NCI-H2107 (cell line): ENCODE results near the gene SYT14.
"Not testable (repeated sequence)": the region's sequence is repeated elsewhere in the genome, so short reads cannot be mapped to it uniquely, and the experiment has no call there.

Source experiments
- DNase-seq: peaks from one replicate; lab custom pipeline; 2025; lab: John Stamatoyannopoulos, UW

SYT14 gene

DNA sequence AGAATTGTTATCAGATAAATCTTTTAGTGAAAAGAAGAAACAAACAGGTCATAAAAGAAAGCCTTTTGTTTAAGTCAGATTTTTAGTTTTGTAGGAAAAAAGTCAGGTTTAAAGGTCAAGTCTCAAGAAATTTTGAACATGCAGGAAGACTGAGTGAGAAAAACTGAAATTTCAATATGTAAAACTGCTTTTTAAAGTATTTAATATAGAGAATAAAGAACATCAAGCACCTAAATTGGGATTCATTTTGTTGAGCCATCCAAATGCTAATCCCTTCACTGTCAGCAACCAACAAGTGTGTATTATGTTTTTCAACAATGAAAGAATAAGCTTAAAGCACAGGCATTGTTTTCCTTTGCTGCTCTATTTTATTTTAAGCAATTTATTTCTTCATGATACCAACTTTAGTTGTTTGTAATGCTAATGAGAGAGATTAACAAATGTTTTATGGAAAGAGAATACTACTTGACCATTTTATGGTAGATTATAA is 179.7 kb downstream of the SYT14 start:
- no peak for DNase-seq

DNA sequence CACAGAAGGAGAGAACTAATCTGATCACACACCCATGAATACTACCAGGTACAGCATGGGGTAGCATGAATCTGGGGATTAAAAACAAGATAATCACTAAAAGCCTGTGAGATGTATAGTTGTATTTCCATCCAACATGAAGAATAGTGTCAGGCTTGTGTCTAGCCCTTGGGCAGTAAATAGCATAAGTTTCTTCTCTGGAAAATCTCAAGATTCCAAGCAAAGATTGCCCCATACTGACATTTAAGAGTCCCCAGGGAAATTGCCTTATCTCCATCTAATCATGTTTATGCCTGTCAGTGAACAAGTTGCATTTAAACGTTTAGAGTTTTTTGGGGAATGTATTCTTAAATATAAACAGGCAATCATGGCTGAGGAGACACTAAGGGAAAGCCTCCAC is 185.4 kb downstream of the SYT14 start:
- no peak for DNase-seq

DNA sequence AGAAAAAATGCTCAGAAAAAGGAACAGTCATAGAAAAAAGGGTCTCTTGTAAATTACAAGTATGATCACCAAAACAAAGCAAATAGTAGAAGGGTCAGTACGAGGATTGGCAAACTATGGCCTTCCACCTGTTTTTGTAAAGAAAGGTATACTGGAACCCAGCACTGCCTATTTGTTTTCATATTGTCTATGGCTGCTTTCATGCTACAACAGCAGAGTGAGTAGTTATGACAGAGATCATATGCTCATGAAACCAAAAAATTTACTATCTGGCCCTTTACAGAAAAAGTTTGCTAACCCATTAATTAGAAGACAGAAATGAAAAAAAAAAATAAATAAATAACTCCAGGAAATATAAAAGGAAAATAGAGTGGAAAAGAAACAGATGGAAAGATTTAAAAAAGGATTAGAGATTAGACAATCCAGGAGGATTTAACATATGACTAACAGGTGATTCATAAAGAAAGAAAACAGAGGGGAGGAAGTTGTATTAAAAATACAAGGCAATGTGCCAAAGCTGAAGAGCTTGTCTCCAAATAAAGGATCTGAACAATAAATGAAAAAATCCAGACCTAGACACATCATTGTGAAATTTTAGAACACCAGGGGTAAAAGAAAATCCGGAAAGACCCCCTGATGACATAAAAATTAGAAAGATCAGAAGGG is 186.0 kb downstream of the SYT14 start:
- no peak for DNase-seq

DNA sequence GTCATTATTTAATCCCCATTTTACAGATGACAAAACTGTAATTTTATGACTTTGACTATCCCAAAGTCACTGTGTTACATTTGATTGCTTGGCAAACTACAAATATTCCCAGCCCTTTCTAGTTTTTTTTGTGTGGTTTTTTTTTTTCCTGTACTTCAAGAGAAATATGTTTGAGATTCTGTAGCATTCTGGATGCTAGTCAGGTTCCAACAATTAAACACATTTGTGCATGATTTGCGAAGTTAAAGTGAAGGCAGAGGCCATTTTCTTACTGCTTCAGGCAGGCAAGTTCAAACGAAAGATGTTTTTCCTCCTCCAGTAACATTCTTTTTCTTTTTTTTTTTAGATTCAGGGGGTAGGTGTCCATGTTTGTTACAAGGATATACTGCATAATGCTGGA is 186.7 kb downstream of the SYT14 start:
- no peak for DNase-seq

DNA sequence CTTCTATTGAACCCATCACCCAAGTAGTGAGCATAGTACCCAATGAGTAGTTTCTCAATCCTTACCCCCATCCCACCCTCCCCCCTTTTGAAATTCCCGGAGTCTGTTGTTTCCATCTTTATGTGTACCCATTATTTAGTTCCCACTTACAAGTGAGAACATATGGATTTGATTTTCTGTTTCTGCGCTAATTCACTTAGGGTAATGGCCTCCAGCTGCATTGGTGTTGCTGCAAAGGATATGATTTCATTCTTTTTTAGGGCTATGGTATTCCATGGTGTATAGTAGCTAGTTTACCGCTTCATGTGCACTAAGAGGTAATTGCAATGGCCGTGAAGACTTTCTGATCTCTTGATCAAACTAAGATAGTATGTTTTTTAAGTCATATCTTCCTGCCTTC is 187.1 kb downstream of the SYT14 start:
- DNase-seq, result no peak

DNA sequence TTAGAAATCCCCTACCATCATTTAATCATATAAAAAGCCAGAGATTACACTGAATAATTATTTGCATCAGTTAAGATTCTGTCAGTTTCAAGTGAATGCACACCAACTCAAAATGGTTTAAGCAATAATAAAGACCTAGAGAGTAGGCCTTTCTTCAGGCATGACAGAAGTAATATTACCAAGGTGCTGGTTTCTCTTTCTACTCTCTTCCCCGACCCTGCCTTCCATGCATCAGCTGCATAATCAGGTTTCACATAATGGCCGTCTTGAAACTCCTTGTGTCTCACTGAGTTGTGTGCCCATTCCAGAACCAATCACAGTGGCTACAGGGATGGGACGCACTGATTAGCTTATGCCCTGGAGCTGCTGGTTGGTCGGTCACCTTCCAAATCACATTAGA is 191.1 kb downstream of the SYT14 start:
- DNase-seq, result no peak

DNA sequence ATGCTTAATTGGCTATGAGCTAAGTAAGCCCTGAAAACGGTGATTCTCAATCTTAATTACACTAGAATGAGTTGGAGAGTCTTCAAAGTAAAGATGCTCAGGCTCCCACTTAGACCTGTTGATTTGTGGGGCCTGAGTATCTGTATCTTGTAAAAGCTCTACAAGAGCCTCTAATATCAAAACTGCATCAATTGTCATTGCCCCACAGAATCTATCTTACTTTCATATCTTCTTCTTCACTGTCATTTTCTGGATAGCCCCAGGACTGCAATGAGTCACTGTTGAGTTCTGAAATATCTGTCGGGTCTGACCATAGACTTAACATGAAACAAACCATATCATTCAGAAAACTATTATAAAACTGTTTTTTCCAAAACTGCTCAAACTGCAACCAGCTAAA is 191.7 kb downstream of the SYT14 start:
- no peak for DNase-seq

DNA sequence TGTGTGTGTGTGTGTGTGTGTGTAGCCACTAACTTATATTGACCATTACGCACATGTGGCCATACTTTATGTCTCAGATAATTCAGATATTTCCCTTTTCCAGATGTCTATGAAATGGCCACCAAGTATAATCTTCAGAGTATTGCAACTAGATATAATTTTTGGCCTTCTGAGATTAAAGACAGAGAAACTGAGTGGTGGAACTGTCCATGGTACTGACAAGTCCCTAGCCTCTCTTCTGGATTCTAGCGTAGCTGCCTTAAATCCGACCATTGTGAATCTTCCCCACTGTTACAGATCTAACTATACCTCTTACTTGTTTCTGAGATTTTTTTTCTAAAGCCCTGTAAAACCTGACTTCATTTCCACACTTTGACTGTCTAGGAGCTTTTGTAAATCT is 194.6 kb downstream of the SYT14 start:
- DNase-seq, result no peak

DNA sequence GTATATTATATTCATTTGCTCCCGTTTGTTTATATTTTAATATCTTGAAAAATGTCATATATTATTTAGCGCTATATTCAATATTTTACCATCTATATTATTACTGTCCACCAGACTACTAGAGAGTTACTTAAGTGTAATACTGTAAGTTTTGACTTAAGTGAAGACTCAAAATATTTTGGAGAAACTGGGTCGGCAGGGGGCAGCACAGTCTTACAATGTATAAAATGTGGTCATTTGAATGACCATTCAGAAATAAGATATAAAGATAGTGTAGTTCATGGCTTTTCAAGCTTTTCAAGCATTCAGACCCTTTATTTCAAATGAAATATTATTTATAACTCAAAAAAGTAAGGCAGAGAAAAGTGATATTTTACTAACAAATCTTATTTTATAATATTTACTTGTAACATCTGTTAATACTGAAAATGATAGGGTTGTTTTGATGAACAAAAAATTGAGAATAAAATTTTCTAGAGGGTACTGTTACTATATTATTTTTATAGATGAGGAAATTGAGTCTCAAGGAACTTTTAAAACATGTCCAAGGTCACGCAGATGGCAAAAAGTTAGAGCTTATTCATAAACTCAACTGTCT is 205.5 kb downstream of the SYT14 start:
- peak; percentile 37 for DNase-seq

DNA sequence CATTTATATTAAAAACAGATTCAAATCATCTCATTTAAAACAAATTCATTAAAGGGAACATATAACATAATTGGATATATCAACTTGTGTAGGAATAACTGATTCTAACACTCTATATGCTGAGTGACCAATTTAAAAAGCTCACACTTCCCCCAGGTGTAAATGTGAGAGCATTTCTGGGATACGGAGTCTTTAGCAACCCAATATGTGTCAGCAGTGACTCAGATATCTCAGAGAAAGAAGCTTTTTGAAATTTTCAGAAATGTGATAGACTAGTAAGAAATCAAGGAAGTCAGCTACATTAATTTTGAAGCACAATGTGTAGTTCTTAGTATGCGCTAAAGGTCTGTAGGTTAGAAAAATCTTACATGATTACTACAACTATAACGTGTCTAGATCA is 206.7 kb downstream of the SYT14 start:
- no peak for DNase-seq

DNA sequence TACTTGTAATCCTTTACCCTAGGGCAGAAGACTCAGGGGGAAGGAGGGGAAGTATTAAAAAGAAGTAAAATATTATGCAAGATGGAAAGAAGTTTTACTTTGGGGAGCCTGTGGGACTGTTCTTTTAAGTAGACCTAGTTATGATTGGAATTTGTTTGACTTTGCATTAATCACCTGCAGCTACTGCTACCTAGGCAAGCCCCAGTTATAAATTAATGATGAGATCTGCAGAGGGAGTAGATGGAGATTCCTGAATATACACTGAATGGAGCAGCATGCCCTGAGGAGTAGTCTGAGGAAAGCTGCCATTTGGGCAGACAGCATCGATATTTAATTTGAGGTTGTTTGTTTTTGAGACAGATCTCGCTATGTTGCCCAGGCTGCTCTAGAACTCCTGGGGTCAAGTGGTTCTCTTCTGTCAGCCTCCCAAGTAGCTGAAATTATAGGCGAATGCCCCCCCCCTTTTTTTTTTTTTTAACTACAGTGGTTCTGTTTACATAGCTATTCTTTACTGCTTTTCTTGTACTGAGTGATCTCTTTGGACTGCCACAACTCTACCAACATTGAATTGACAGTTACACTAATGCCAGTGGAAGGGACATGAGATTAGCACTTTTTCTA is 213.1 kb downstream of the SYT14 start:
- no peak for DNase-seq

DNA sequence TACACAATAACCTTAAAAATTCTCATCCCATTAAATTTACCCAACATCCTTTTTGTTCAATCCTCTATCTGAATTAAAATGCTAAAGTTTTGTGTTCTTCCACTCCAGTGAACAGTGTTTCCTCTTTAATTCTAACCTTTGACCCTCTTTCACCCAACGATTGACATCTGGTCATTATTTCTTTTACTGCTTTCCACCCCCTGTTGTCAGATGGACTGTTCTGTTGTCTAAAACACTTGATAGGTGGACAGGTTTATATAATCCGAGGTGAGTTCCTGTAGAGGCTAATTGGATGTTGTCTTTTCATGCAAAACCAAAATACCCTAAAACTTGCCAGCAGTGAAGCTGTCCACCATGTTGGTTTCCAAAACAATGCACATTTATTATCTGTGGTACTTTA is 221.2 kb downstream of the SYT14 start:
- no peak for DNase-seq

DNA sequence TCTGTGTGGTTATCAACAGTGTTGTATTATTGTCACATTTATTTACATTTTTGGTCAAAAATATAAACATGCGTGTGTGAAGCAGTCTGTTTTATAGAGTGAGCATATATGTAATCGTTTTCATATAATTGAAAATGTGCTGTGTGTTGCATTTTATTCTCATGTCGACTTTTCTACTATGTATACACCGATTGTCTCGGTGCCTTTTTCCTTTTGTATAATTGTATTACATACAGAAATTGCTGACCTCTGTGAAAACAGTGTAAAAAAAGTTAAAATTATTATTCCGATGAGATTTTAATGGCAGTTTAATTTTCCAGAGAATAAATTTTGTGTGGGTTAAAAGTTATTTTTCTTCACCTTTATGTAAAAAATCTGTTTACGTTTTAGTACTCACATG is 232.2 kb downstream of the SYT14 start:
- no peak for DNase-seq

DNA sequence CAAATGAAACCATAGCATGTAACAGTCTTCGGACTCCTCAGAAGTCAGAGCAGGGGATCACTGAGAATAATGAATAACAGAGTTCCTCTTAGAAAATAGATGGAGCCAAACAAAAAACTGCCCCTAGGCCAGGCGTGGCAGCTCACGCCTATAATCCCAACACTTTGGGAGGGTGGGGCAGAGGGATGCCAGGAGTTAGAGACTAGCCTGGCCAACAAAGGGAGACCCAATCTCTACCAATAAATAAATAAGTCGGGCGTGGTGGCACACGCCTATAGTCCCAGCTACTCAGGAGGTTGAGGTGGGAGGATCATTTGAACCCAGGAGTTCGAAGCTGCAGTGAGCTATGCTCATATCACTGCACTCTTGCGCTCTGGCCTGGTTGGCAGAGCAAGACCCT is 236.1 kb downstream of the SYT14 start:
- DNase-seq, result no peak

DNA sequence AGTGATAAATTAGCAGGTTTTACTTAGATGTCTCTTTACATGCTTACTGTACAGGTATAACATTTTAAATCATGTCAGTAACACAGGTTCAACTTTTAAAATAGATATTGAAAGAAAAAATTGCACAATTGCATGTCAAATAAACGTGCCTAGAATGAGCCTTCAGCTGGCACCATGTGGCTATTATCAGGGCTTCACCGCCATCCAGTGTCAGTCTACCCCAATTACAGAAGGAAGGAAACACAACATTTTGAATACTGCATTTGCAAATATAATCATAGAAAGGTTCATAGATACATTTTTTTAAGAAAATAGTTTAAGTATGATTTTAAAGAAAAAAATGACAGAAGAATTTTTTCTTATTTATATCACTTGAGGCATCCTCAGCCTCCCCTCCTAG is 247.0 kb downstream of the SYT14 start:
- DNase-seq, result no peak

DNA sequence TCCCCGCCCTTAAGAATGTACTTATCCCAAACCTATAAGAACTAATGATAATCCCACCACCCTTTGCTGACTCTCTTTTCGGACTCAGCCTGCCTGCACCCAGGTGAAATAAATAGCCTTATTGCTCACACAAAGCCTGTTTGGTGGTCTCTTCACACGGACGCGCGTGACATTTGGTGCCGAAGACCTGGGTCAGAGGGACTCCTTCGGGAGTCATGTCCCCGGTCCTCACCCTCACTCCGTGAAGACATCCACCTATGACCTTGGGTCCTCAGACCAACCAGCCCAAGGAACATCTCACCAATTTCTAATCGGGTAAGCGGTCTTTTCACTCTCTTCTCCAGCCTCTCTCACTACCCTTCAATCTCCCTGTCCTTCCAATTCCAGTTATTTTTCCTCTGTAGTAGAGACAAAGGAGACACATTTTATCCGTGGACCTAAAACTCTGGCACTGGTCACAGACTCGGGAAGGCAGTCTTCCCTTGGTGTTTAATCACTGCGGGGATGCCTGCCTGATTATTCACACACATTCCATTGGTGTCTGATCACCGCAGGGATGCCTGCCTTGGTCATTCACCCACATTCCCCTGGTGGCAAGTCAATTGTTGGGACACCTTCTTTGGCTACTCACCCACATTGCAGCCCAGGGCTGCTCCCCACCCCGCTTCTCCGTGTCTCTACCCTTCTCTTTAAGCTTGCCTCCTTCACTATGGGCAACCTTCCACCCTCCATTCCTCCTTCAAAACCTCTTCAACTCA is 250.0 kb downstream of the SYT14 start:
- not testable (repeated sequence) for DNase-seq

DNA sequence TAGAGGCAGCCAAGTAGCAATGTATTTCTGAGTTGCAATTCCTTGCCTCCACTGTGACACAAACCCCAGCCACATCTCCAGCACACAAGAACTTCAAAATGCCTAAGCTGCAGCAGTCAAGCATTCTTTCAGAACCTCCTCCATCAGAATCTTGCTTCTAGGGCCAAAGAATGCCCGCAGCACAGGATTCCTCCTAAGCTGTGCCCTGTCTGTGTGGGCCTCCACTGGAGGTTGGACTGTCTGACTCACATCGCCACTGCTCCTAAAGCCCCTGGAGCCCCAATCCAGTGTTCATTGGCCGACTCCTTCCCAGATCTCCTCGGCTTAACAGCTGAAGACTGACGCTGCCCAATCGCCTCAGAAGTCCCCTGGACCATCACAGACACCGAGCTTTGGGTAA is 251.4 kb downstream of the SYT14 start:
- no peak for DNase-seq

DNA sequence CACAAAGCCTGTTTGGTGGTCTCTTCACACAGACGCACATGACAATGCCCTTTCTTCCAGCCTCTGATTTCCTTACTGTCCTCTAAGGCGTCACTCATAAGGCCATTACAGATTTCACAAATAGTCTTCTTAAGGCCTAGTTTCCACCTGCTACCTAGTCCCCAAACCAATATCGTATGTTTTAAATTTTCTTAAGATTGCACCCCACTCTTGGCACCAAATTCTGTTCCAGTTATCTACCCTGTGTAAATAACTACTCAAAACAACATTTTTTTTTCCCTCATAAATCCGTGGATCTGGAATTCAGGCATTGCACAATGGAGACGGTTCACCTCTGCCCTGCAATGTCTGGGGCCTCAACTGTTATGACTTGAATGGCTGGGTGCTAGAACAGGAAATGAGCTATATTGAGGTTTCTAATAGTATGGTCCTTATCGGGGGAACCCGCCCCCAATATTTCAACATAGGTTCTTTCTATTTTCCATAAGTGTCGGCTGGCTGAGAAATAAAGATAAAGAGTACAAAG is 257.7 kb downstream of the SYT14 start:
- DNase-seq, result no peak

DNA sequence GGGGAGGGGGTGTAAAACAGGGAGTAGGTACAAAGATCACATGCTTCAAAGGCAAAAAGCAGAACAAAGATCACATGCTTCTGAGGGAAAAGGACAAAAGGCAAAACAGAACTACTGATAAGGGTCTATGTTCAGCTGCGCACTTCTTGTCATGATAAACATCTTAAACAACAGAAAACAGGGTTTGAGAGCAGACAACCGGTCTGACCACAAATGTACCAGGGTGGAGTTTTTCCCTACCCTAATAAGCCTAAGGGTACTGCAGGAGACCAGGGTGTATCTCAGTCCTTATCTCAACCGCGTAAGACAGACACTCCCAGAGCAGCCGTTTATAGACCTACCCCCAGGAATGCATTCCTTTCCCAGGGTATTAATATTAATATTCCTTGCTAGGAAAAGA is 258.2 kb downstream of the SYT14 start:
- not testable (repeated sequence) for DNase-seq

DNA sequence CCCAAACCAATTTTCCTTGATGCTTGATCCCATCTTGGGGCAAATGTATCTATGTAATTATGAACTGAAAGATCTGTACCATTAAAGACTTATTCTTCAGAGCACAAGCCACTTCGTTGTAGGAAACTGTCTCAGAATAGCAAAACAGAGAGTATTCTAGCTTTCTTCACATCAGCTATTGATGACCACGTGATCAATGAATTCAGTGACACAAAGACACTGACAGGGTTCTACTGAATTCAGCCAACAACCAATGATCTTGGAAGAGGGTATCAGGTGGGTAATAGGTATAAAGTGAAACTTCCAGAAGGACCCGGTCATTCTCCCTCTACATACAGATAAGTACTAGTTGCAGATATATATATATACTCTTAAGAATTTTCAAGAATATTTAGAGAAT is 260.8 kb downstream of the SYT14 start:
- DNase-seq, result no peak

DNA sequence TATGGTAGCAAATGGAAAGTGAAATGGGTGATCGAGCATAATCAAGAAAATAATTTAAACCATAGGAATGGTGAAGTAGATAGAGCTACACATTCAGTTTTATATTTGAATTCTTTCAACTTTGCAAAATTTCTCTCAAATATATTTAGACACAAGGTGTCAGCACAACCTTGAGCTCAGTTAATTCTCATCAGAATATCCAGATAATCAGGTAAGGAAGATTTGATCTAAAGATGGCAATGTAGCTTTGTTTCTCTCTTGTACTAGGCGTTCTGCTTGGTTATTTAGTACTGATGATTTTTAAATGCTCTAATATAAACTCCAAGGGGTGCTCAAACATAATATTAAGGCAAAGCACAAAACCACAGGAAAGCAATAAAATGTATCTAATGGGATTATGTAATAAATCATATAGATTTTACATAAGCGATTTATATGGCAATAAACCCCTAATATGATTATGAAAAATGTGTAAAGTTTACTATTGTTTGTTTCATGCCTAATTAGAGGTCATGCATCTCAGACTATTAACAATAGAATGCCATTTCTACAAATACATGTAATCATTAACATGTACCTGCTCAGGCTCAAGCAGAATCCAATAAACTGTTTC is 262.2 kb downstream of the SYT14 start:
- no peak for DNase-seq

DNA sequence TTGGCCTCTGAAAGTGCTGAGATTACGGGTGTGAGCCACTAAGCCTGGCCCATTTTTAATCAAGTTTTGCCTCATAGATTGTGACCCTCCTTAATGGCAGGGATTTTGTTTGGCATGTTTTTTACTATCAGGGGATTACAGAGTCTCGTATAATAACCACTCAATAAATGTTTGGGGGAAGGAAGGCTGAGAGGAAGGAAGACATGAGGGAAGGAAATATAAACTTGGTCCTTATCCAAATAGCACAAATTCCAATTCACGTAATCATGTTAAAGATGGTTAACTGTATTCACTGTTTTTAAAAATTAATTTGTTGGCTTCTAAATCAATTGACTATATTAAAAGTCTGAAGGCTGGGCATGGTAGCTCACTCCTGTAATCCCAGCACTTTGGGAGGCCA is 263.7 kb downstream of the SYT14 start:
- no peak for DNase-seq
